ENCODE measurements around the gene DHX30.
A peak's percentile ranks its signal among the peaks of the same experiment; 100 is the strongest.

Gene DHX30

GRCh38 chr3:47804577-47804976, 1.6 kb downstream of the DHX30 start:
- no peak for DNase-seq

DNA sequence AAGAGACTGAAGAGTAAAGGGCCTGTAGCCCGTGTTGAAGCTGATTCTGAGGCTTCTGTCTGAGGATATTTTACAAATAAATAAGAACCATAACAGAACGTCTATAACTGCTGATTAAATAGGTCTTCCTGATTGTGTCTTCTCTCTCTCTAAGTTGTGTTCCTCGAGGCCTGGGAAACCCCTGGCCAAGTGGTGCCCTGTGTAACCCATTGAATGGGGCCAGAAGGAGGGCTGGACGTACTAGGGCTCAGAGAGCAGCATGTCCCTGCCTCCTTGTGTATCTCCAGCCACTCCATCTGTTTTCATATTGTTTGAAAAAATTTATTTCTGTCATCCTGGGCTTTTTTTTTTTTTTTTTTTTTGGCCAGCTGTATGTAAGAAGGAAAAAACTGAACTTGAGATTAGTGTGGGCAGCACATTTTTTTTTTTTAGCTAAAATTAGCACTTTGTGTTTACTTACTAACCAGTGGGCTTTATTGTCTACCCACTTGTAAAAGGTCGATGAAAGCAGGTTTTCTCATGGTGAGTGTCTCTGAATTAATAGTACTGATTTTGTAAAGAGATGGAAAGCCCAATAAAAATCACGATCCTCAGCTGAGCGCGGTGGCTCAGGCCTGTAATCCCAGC, 10.7 kb downstream of the DHX30 start:
- DNase-seq = no peak

GRCh38 chr3:47817609-47818008, 14.7 kb downstream of the DHX30 start:
- DNase-seq = no peak

- peak; percentile 82 for DNase-seq
These were observed 21.9 kb downstream of the DHX30 start for GRCh38 chr3:47824541-47825473.

GRCh38 chr3:47825590-47825989, 22.7 kb downstream of the DHX30 start:
- DNase-seq = no peak

DNA sequence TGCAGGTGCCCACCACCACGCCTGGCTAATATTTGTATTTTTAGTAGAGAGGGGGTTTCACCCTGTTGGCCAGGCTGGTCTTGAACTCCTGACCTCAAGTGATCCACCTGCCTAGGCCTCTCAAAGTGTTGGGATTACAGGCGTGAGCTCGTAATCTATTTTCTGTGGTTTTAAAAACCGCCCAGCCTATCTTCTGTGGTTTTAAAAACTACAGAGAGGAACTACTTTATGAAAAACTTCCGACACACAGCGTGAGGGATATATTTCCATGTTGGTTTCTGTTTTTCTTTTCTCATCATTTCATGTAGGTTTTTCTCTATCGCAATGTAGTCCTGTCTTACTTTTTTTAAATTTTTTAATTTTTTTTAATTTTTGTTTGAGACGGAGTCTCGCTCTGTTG, 26.5 kb downstream of the DHX30 start:
- peak; percentile 12 for DNase-seq

DNA sequence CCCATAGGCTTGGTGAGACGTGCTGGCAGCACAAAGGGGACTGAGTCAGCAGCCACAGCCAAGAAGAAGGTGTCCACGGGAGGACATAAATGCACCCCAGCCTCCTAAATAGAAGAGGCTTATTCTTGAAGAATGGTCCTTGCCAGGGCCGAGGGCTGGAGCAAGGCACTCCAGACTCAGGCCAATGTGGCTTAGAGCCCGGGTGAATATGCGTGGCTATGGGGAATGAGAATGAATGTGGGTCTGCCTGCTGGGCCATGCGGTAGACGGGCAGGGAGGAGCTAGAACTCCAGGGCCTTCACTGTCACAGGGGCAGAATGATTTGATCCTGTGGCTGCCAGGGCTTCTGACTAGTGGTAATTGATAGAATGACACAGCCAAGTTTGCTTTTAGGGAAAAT, 34.0 kb downstream of the DHX30 start:
- DNase-seq = no peak

DNA sequence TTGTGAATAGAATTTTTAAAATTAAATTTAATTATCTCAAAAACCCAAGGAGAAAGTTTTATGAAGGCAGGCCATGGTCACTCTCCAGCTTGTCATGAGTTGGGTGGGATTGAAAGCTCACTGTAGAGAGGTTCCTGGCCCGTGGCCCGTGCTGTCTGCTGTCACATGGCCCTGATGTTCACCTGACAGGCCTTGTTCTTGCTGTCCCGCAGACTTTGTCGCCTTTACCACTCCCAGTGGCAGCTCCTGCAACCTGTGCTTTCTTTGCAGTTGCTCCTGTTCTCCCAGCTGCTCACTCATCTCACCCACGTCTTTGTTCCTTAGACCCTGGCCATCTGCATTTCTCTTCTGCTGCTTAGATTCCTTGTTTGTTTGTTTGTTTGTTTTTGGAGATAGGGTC, 35.6 kb downstream of the DHX30 start:
- DNase-seq = no peak

- DNase-seq = no peak
These were observed 38.9 kb downstream of the DHX30 start for GRCh38 chr3:47841786-47842349.

- no peak for DNase-seq
These were observed 43.4 kb downstream of the DHX30 start for GRCh38 chr3:47846186-47846879.

GRCh38 chr3:47846880-47847248, 43.9 kb downstream of the DHX30 start:
- DNase-seq = no peak

DNA sequence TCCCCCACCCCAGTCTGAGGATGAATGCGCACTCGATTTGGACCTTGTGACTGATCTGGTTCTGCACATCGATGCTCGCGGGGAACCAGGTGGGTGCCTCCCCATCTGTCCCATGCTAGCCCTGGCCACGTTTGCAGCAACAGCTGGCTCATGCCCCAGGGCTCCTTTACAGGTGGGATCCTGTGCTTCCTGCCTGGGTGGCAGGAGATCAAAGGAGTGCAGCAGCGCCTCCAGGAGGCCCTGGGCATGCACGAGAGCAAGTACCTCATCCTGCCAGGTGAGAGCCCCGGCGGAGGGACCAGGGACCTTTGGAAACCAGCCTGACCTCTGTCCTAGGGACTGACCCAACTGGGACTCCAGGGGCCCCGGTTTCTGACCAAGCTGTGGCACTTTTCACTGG, 44.3 kb downstream of the DHX30 start:
- DNase-seq = no peak

GRCh38 chr3:47847801-47848518, 45.0 kb downstream of the DHX30 start:
- DNase-seq = no peak

GRCh38 chr3:47848599-47849117, 45.7 kb downstream of the DHX30 start:
- no peak for DNase-seq

DNA sequence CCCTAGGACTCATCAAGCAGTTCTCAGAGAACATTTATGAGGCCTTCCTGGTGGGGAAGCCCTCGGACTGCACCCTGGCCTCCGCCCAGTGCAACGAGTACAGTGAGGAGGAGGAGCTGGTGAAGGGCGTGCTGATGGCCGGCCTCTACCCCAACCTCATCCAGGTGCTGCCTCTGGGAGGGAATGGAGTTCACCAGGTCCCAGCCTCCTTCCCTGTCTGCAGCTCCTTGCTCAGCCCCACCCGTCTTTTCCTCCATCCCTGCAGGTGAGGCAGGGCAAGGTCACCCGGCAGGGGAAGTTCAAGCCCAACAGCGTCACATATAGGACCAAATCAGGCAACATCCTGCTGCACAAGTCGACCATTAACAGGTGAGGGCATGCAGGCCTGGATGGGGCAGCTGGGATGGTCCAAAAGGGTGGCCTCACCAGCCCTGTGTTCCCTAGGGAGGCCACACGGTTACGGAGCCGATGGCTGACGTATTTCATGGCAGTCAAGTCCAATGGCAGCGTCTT, 46.3 kb downstream of the DHX30 start:
- DNase-seq = no peak

DNA sequence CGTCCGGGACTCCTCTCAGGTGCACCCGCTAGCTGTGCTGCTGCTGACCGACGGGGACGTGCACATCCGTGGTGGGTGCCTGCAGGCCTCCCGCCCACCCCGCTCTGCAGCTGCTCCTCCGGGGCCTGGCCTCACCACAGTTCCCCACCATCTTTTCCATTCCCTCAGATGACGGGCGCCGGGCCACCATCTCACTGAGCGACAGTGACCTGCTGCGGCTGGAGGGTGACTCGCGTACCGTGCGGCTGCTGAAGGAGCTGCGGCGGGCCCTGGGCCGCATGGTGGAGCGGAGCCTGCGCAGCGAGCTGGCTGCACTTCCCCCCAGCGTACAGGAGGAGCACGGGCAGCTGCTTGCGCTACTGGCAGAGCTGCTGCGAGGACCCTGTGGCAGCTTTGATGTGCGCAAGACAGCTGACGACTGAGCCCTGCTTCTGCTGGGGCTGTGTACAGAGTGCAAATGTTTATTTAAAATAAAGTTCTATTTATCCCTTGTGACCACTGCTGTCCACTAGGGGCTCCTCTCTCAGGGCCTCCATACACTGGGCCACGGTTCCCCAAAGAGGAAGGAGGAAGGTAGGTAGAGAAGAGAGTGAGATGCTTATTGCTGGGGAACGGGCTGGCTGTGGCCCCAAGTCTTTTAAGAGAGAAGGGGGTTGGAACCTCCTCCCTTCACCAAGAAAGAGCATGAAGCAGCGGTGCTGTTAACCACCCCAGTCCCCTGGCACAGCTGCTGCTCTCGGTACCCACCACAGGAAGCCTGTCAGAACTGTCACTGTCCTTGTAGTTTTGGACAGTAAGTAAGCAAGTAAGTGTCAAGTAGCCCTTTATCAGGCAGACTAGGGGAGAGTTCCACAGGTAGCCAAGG, 47.0 kb downstream of the DHX30 start:
- no peak for DNase-seq

DNA sequence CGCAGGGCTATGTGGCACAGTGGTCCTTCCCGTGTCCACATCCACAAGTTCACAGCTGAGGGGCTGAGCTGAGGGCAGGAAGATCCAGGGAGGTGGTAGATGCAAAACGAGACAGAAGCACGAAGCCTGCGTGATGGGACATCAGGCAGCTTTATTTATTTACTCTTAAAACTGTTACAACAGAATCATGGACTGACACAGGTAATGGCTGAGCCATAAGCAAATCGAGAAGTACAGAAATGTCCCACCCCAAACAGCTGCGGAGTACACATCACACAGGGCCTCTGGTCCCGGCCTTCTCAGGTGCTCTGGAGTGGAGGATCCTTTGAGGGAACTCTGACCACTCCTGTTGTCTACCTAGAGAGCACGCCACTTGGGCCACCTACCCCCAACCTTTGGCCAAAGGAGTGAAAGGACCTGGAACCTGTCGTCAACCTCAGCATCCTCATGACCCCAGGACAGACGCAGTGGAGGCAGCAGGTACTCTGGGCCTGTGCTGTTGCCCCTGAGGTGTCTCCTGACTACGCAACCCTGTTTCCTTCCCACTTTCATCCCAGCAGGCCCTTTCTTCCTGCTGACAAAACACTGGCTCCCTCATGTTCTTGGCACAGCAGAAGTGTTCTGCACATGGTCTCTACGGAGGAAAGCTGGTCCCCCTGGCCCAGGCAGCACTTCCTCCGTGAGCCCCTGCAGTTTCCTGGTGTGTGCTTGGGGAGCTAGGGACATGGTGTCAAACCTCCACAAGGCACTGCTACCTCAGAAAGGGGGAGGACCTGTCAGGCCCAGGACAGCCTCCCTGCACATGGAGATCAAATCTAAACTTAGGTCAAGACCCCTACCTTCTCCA, 47.8 kb downstream of the DHX30 start:
- no peak for DNase-seq

GRCh38 chr3:47851888-47852603, 49.1 kb downstream of the DHX30 start:
- no peak for DNase-seq

Measured in CD4-positive, alpha-beta T cell treated with Interleukin-21 for 1 hour (primary cell).